ENCODE measurements around the gene CACNA1C.

Gene CACNA1C

GRCh38 chr12:2322554-2323120 lies 269.9 kb downstream of the CACNA1C start:
- DNase-seq (ENCODE audit: low spot score) = no peak

DNA sequence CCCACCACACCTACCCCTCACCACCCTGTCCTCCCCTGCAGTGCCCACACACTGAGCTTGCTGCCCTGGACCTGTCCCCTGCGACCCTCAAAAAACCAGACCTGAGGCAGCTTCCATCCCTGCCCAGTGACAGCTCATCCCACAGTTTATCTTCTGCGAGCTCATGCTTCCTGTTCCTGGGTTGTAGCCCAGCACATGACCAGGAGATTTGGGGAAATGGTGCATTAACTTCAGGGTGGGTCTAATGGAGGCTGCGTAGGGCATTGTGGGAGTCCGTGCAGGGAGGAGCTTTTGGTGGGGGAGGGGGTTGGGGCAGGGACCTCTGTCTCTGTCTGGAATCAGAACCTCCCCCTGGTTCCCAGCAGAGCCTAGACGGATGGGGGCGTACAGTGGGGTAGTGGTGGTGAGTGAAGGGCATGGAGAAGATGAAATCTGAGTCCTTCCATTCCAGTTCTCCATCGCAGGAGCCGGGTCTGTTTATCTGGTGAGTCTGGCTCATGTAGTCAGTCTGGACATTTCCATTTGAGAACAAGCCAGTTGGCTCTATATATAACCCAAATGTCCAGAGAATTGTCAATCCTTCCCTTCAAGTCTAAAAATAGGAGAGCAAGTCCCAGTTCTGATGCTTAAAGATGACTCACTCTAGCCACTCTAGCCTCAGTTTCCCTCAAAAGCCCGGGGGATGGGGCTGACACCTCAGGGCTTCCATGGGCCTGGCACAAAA lies 270.9 kb downstream of the CACNA1C start:
- no peak for DNase-seq (ENCODE audit: low spot score)

GRCh38 chr12:2324387-2324786 lies 271.6 kb downstream of the CACNA1C start:
- no peak for DNase-seq (ENCODE audit: low spot score)

DNA sequence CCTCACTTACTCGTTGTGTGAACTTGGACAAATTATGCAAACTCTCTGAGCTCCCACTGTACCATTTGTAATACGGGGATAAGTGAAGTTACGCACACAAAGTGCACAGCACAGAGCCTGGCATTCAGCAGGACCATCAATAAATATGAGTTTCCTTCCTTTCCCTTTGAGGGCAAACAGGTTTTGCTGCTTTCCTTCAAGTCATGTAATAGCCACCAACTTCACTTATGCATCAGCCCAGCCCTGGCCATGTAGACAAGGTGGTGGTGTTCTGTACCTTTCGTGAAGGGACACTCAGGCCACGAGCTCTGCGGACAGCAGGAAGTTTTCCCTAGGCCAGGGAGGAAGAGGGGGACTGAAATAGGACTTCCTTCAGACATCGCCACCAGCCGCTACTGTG lies 272.7 kb downstream of the CACNA1C start:
- DNase-seq (ENCODE audit: low spot score) = no peak

DNA sequence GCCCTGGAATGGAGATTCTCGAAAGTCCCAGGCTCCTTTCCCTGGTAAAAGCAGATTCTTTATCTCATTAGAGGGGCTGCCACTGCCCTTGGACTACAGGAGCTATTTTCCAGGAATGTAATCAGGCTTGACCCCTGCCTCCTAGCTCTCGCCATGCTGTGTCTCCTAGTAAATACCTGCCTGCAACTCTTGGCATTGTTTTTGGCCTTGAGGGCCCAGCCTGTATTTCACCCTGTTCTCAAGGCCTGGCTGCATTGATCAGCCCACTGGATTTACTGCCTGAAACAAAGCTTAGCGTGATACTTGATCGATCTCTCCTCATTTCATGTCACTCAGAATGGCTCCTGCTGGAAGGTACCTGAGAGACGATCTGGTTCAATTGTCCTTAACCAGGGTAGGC lies 273.7 kb downstream of the CACNA1C start:
- no peak for DNase-seq (ENCODE audit: low spot score)

- DNase-seq (ENCODE audit: low spot score) = no peak
Observed at GRCh38 chr12:2328661-2329060, 275.9 kb downstream of the CACNA1C start.

DNA sequence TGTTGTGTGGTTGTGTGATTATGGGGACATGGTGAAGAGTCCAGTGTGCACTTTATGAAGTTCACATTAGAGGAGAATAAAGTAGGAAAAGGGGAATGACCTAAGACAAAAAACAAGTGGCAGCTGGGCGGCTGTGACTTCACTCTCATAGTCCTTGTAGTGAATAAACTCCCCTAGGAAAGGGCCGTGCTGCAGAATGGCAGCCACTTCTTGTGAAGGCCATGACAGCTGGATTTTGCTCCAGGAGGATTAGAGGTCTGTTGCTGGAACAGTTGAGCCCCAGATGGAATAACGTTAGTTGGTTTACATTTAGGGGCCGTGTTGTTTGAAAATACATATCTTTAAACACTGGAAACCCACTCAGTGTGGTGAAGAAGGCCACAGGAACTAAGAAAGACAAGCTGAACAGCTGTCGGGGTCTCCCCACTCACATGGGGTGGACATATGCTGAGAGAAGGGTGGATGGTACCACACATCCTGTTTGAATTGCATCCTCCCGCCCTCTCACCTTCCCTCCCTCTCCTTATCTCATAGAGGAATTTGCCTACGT lies 276.9 kb downstream of the CACNA1C start:
- DNase-seq (ENCODE audit: low spot score) = no peak

DNA sequence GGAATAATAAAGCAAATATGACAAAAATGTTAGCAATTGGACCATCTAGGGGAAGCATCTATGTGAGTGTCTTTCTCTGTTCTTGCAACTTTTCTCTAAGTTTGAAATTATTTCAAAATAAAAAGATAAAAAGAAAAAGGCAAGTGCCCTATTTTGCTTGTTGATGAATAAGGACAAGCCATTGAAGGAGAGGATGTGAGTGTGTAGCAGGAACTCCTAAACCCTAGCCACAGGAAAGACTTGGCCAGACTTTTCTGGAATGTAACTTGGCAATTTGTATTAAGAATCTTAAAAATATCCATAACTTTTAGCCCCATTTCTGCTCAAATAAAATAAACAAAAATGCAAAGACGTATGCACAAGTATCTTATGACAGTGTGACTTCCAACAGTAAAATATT lies 279.4 kb downstream of the CACNA1C start:
- peak; percentile 28 for DNase-seq (ENCODE audit: low spot score)

GRCh38 chr12:2332947-2333346 lies 280.2 kb downstream of the CACNA1C start:
- DNase-seq (ENCODE audit: low spot score) = no peak

GRCh38 chr12:2333491-2334195 lies 280.9 kb downstream of the CACNA1C start:
- DNase-seq (ENCODE audit: low spot score) = no peak

DNA sequence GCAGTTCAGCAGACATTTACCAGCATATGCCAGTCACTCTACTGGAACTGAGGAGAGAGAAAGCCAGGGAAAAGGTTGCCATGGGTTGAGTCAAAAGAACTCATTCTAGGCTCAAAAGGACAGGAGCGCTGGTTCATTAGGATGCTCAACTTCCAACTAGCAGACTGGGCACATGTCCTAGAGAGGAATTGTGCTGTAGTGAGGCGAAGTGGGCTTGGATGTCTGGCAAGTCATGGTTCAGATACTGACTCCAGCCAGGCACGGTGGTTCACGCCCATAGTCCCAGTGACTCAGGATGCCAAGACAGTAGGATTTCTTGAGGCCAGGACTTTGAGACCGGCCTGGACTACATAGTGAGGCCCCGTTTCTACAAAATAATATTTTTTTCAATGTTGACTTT lies 281.5 kb downstream of the CACNA1C start:
- no peak for DNase-seq (ENCODE audit: low spot score)

GRCh38 chr12:2334689-2335088 lies 281.9 kb downstream of the CACNA1C start:
- no peak for DNase-seq (ENCODE audit: low spot score)

- no peak for DNase-seq (ENCODE audit: low spot score)
Observed at GRCh38 chr12:2335109-2335508, 282.3 kb downstream of the CACNA1C start.

DNA sequence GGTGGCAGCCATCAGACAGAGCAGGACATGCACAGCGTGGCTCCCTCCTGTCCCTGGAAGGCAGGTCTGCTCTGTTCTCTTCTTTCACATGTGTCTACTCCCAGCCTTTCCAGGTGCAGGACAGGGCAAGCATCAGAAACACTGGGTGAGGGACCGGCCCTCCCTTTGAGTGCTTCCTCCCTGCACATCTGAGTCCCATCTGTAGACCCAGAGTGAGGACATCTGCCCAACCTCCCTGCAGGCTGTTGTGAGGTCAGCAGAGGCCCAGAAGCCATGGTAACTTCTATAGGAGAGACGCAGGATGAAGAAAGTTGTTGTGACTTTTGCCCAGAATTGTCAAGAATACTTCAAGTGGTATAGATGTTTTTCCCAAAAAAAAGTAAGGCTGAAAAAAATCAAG lies 282.7 kb downstream of the CACNA1C start:
- peak; percentile 52 for DNase-seq (ENCODE audit: low spot score)

- no peak for DNase-seq (ENCODE audit: low spot score)
Observed at GRCh38 chr12:2335916-2336315, 283.1 kb downstream of the CACNA1C start.

GRCh38 chr12:2336409-2336829 lies 283.6 kb downstream of the CACNA1C start:
- peak; percentile 92 for DNase-seq (ENCODE audit: low spot score)

- no peak for DNase-seq (ENCODE audit: low spot score)
Observed at GRCh38 chr12:2337031-2338010, 284.5 kb downstream of the CACNA1C start.

DNA sequence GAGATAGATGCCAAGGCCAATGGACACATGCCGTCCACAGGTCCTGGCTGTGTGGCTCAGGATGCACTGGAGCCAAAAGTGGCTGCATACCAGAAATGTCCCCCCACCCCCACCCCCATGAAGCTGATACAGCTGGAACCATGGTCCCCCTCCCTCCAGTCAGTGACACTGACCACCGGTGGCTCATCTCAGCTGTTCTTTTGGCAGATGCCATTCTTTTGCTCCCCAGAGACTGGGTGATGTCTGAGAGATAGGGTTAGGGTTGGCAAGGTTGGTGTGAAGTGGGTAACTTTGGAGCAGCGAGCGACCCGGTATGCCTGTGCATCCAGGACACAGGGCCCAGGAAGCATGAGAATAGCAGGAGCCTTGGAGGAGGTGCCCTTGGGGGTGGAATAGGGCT lies 285.6 kb downstream of the CACNA1C start:
- DNase-seq (ENCODE audit: low spot score) = no peak

DNA sequence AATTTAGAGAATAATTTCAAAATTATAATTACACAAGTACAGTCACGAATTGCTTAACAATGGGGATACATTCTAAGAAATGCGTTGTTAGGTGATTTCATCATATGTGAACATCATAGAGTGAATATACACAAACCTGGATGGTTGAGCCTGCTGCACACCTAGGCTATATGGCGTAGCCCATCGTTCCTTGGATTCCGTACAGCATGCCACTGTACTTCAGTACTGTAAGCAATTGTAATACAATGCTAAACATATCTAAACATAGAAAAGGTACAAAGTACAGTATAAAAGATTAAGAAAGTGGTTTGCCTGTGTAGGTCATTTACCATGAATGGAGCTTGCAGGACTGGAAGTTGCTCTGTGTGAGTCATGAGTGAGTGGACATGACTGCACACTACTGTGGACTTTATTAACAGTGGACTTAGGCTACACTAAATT lies 286.2 kb downstream of the CACNA1C start:
- DNase-seq (ENCODE audit: low spot score) = no peak

DNA sequence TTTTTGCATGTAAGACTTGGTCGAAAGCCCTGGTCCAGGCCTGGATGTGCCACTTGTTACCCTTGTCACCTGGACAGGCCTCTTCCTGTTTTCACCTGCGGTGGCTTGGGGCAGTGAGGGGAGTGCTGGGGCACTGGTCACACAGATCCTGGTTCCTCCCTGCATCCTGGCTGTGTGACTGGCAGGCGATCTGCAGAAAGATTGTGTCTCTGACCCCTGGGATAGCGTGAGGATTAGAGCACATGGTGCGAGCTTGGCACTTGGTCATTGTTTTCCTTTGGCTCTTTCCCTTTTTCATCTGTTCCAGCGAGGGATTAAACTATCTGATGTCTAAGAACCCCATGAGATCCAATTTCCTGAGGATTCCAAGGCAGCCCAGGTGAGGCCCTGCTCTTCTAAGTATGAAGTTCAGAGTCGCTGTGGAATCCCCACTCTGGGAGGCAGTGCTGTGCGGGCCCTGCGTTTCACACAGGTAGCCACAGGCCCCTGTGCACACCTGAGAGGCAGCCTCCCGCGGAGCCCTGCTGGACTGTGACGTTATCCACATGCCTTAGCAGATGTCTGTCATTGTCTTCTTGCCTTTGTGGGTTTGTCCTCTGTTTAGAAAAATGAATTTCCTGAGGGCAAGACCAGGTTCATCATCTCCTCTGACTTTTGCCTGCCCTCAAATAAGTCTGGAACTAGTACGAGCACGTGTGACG lies 288.4 kb downstream of the CACNA1C start:
- no peak for DNase-seq (ENCODE audit: low spot score)

DNA sequence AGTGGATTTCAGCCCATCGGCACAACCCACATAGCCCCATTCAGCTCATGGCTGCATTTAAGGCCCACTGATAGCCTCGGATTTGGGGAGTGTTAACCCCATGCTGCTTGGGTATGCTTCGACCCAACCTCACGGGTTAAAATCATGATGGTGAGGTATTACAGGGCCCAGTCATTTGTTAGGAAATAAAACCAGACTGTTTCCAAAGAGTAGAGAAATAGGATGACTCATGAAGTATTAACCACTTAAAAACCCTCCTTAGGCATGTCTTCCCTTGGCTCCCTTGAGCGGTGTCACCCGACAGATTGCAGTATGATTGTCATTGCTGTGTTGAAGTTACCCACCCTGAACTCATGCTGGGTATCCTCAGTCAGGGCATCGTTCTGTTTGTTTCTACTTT lies 289.1 kb downstream of the CACNA1C start:
- DNase-seq (ENCODE audit: low spot score) = peak; percentile 74
